Prostate gland (tissue), 2 donors: ENCODE measurements around the gene GADD45A. TPM values are rescaled to one million over a fixed set of nuclear protein-coding genes. Genes with fewer than 3 reads are reported as not detected.

Experiments
- DNase-seq: peaks from one replicate; pipeline ENCODE4 v3.0.0-alpha.2; 2019; ENCODE audit warnings: low spot score
- H3K27ac ChIP-seq, 2 donors: fragments of 200-600 bp; sonication (generic); 2 replicates each; pipeline ENCODE4 v1.5.1; 2017 to 2019
- H3K27me3 ChIP-seq: fragments of 200-600 bp; sonication (generic); replicated peaks from 2 replicates; pipeline ENCODE4 v1.5.1; 2019; ENCODE audit not compliant: insufficient read depth
- H3K36me3 ChIP-seq, 2 donors: fragments of 200-600 bp; sonication (generic); 1 replicate in 1 of 2; 2 replicates in 1 of 2; pipeline versions ENCODE4 v1.5.1 to v1.8.1; 2017 to 2019
- H3K4me1 ChIP-seq: fragments of 200-600 bp; sonication (generic); replicated peaks from 2 replicates; pipeline ENCODE4 v1.5.1; 2019
- H3K4me3 ChIP-seq, 2 donors: fragments of 200-600 bp; sonication (generic); 2 replicates each; pipeline ENCODE4 v1.5.1; 2017 to 2019
- H3K9me3 ChIP-seq: fragments of 200-600 bp; sonication (generic); 2 replicates; pipeline ENCODE4 v1.5.1; 2017
- POLR2A ChIP-seq: fragments of 450-650 bp; IDR thresholded peaks from one replicate; pipeline ENCODE4 v1.6.1; 2016; ENCODE audit warnings: antibody characterized with exemption, mild to moderate bottlenecking
- POLR2AphosphoS5 ChIP-seq: sonication (generic); formaldehyde crosslinking; IDR thresholded peaks from one replicate; pipeline ENCODE4 v1.6.1; 2017; ENCODE audit warnings: antibody characterized with exemption
- WGBS: methylation state at CpG from one replicate; pipeline ENCODE4 v1.1.5; 2018; 5-methylcytosine and 5-hydroxymethylcytosine counted together
- intact Hi-C: fragments of 100-400 bp; cut with DNase I; formaldehyde crosslinking; loops from one replicate; pipeline ENCODE4 v1.14.2; 2022
- total RNA-seq, 2 donors: library from RNA; depleted of rRNA; stranded (reverse); fragments of >200 nt; gene quantifications; one replicate each; pipeline ENCODE4 v1.1.0, GENCODE V29; 2016
- TF ChIP-seq, protein P1 (sequence below), 4 experiments: fragments of 200-600 bp in 2 of 4; fragments of 450-650 bp in 2 of 4; sonication (generic) in 2 of 4; IDR thresholded peaks; 1 replicate in 3 of 4; 2 replicates in 1 of 4; pipeline ENCODE4 v1.5.1; 2016 to 2019; ENCODE audit warnings: antibody characterized with exemption in 4 of 4, mild to moderate bottlenecking in 2 of 4, moderate library complexity in 2 of 4

Gene GADD45A
- total RNA-seq, 2 donors from 2014 or later, result 28.9 to 43.9 TPM

DNA sequence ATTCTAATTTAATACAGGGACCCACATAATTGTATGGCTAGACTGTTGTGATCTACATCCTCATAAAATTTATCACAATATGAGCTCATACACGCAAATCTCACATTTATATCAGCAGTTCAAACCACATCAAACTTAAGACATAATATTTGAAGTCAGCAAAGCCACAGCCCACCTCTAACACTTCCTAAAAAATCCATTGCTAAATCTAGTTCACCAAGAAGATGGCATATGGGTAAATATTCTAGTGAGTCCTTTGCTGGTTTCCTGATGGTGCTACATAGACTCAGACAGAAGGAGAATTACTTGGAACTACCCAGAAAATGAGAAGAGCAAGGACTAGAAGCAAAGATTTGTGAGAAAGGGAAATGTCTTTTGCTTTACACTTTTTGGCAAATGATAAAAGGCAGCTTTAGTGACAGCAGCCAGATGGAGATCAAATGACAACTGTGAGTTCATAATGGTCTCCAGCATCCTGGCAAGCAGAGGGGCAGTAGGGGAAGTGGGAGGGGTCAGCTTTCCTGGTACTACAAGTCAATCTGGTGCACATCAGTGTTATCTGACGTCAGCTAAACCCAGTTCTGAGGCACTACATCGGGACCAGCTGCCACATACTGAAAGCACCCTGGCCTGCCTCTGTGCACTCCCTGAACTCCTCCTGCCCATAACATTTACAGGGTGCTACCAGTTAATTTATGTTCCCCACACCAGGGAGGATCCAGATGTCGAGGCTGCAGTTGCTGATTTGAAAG is 10.6 kb upstream of the GADD45A start:
- DNase-seq, result peak; percentile 38
- H3K4me3 ChIP-seq, result no peak overlapping the region
- H3K4me1 ChIP-seq, result no peaks in the 10 kb centered on the region
- intact Hi-C loops, result no loop called here
- no peaks in the 10 kb centered on the region for H3K36me3 ChIP-seq
- H3K27me3 ChIP-seq, result no peaks in the 10 kb centered on the region
- no peak overlapping the region for H3K27ac ChIP-seq
- TF ChIP-seq POLR2A, result no peak
- TF ChIP-seq POLR2AphosphoS5, result peak; percentile 50
- TF ChIP-seq, protein P1, sequence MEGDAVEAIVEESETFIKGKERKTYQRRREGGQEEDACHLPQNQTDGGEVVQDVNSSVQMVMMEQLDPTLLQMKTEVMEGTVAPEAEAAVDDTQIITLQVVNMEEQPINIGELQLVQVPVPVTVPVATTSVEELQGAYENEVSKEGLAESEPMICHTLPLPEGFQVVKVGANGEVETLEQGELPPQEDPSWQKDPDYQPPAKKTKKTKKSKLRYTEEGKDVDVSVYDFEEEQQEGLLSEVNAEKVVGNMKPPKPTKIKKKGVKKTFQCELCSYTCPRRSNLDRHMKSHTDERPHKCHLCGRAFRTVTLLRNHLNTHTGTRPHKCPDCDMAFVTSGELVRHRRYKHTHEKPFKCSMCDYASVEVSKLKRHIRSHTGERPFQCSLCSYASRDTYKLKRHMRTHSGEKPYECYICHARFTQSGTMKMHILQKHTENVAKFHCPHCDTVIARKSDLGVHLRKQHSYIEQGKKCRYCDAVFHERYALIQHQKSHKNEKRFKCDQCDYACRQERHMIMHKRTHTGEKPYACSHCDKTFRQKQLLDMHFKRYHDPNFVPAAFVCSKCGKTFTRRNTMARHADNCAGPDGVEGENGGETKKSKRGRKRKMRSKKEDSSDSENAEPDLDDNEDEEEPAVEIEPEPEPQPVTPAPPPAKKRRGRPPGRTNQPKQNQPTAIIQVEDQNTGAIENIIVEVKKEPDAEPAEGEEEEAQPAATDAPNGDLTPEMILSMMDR (IDR thresholded peaks at IDR 0.05), result no peak
- no peaks in the 10 kb centered on the region for H3K9me3 ChIP-seq
- 9% methylated on average over 4 of the region's 4 CpGs for WGBS

DNA sequence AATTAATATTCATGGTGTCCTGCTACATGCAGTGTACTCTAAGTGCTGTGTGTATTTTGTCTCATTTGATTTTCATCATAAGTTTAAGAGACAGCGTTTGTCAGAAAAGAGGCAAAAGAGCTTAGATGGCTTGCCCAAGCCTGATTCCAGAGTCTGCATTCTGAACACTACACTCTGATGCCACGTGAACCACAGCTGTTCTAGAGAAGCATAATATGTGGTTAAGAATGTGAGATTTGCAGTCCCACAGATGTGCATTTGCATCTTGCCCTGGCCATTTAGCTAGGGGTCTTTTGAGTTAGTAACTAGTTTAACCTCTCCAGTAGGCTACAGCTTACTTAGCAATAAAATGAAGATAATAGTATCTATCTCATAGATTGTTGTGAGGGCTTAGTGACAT is 9.2 kb upstream of the GADD45A start:
- TF ChIP-seq POLR2AphosphoS5 (no peak), POLR2A (no peak)
- TF ChIP-seq, protein P1 (IDR thresholded peaks at IDR 0.05), result no peak
- H3K4me1 ChIP-seq, result no peaks in the 10 kb centered on the region
- no peak for DNase-seq
- no peaks in the 10 kb centered on the region for H3K36me3 ChIP-seq
- no peaks in the 10 kb centered on the region for H3K27me3 ChIP-seq
- H3K9me3 ChIP-seq, result no peaks in the 10 kb centered on the region
- H3K4me3 ChIP-seq, result no peak overlapping the region
- intact Hi-C loops, result no loop called here
- WGBS, result 79% methylated on average over 2 of the region's 2 CpGs
- H3K27ac ChIP-seq, result no peak overlapping the region

DNA sequence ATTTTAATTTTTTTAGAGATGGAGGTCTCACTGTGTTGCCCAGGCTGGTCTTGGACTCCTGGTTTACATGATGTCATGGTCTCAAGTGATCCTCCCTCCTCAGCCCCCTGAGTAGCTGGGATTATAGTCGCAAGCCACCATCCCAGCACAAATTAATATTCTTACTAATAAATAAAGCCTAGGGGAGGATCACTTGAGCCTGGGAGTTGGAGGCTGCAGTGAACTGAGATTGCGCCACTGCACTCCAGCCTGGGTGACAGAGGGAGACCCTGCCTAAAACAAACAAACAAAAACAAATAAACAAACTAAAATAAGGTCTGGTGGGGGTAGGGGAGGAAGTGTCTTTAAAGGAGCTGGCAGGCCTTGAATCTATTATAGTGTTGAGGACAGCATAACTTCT is 8.7 kb upstream of the GADD45A start:
- WGBS, result 91% methylated on average over 2 of the region's 2 CpGs
- TF ChIP-seq, protein P1 (IDR thresholded peaks at IDR 0.05), result no peak
- TF ChIP-seq POLR2AphosphoS5 (no peak), POLR2A (no peak)
- no peak for DNase-seq
- Histone ChIP-seq H3K4me1 (no peaks in the 10 kb centered on the region), H3K27ac (no peak overlapping the region), H3K36me3 (no peaks in the 10 kb centered on the region), H3K27me3 (no peaks in the 10 kb centered on the region), H3K4me3 (no peak overlapping the region), H3K9me3 (no peaks in the 10 kb centered on the region)
- intact Hi-C loops, result no loop called here

DNA sequence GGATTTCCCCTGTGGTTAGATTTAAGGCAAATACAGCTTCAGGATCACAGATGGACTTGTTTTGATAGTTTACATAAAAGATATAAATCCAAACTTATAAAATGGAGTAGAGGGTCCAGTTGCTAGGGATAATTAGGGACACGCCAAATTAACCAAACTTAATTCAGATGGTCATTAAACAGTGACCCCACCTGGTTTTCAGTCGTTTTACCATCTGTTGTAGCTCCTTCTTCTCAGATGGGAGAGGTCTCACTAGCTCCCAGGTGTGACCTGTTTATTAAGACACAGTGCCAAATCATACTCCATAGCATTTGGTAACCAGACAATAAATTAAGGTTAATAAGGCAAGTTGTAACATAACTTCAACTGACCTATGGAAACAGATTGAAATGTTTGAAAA is 8.1 kb upstream of the GADD45A start:
- H3K4me3 ChIP-seq, result no peak overlapping the region
- no peak for DNase-seq
- intact Hi-C loops, result no loop called here
- WGBS, result 76% methylated on average over 2 of the region's 2 CpGs
- H3K27me3 ChIP-seq, result no peaks in the 10 kb centered on the region
- no peaks in the 10 kb centered on the region for H3K36me3 ChIP-seq
- H3K9me3 ChIP-seq, result no peaks in the 10 kb centered on the region
- H3K27ac ChIP-seq, result no peak overlapping the region
- TF ChIP-seq, protein P1 (IDR thresholded peaks at IDR 0.05), result no peak
- TF ChIP-seq POLR2A (no peak), POLR2AphosphoS5 (no peak)
- no peaks in the 10 kb centered on the region for H3K4me1 ChIP-seq

DNA sequence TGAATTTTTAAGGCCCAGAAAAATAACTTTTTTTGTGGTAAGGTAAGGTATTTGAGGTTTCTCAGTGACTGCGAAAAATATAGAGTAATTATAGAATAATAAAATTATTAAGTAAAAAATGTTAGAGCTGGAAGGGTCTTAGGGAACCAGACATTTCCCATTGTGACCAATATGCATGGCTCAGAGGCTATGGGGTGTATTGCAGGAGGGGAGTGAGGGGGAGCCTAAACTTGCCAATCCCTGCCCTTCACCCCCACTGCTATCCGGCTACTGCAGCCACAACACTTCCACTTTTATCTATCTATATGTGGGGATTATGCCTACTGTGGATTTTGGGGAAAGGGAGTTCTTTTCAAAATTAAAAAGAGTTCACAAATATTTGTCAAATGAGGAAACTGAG is 7.6 kb upstream of the GADD45A start:
- TF ChIP-seq POLR2A, result no peak
- no peak for TF ChIP-seq POLR2AphosphoS5
- TF ChIP-seq, protein P1 (IDR thresholded peaks at IDR 0.05), result no peak
- H3K9me3 ChIP-seq, result no peaks in the 10 kb centered on the region
- no peaks in the 10 kb centered on the region for H3K4me1 ChIP-seq
- no peak overlapping the region for H3K4me3 ChIP-seq
- H3K27ac ChIP-seq, result no peak overlapping the region
- no peaks in the 10 kb centered on the region for H3K27me3 ChIP-seq
- no peak for DNase-seq
- no peaks in the 10 kb centered on the region for H3K36me3 ChIP-seq
- WGBS, result 94% methylated on average over 2 of the region's 2 CpGs
- intact Hi-C loops, result no loop called here
